B cell (primary cell): ENCODE measurements around the gene MAPK8. TPM values are rescaled to one million over a fixed set of nuclear protein-coding genes. Genes with fewer than 3 reads are reported as not detected.

Experiments
- ATAC-seq: fragments of 200-7000 bp; cut with Tn5 transposase; one replicate; pipeline ENCODE4 v1.10.0; 2021; ENCODE audit warnings: low read depth, mild to moderate bottlenecking, moderate number of reproducible peaks, moderate library complexity
- CTCF ChIA-PET: fragments of 350-600 bp; sonication (Branson Sonifier 250); formaldehyde crosslinking; loops from one replicate; lab custom pipeline; 2021; ENCODE audit warnings: antibody characterized with exemption, inconsistent platforms; lab: Charles Lee
- POLR2A ChIA-PET: fragments of 350-600 bp; sonication (Branson Sonifier 250); formaldehyde crosslinking; loops from one replicate; lab custom pipeline; 2021; ENCODE audit warnings: antibody characterized with exemption; lab: Charles Lee
- DNase-seq: peaks from one replicate; pipeline ENCODE4 v3.0.0; 2013
- H2AFZ ChIP-seq: 2 replicates; pipeline ENCODE4 v1.6.1; 2012; ENCODE audit warnings: mild to moderate bottlenecking, low read depth, low read length; ENCODE audit not compliant: insufficient read depth, poor library complexity, severe bottlenecking
- H3K27ac ChIP-seq, 2 donors: 1 replicate in 1 of 2; 2 replicates in 1 of 2; pipeline ENCODE4 v1.5.1; 2012 to 2013; ENCODE audit warnings: low read length in 2 of 2, mild to moderate bottlenecking in 2 of 2, moderate library complexity in 1 of 2
- H3K27me3 ChIP-seq, 4 experiments: fragments of 200-600 bp in 1 of 4; sonication (generic) in 1 of 4; replicated peaks in 1 of 4; 1 replicate in 2 of 4; 2 replicates in 2 of 4; pipeline versions ENCODE4 v1.6.1 to v1.7.0; 2013 to 2016; ENCODE audit warnings: low read length in 3 of 4, mild to moderate bottlenecking in 2 of 4, mixed read lengths in 1 of 4, moderate library complexity in 1 of 4; ENCODE audit not compliant: insufficient read depth in 4 of 4, control insufficient read depth in 3 of 4; ENCODE audit errors: control extremely low read depth in 1 of 4
- H3K36me3 ChIP-seq, 2 experiments: replicated peaks in 1 of 2; 1 replicate in 1 of 2; 2 replicates in 1 of 2; pipeline versions ENCODE4 v1.6.1 to v1.7.1; 2013; ENCODE audit warnings: low read length in 1 of 2; ENCODE audit not compliant: insufficient read depth in 2 of 2, control insufficient read depth in 1 of 2; ENCODE audit errors: control extremely low read depth in 1 of 2, extremely low read depth in 1 of 2
- H3K4me1 ChIP-seq, 2 donors: fragments of 200-600 bp in 1 of 2; sonication (generic) in 1 of 2; 1 replicate in 1 of 2; 2 replicates in 1 of 2; pipeline versions ENCODE4 v1.5.1 to v1.6.1; 2013 to 2017; ENCODE audit warnings: low read length in 2 of 2; ENCODE audit not compliant: control insufficient read depth in 2 of 2, insufficient read depth in 2 of 2
- H3K4me2 ChIP-seq: replicated peaks from 2 replicates; pipeline ENCODE3; 2012; ENCODE audit warnings: mild to moderate bottlenecking, low read depth, low read length; ENCODE audit not compliant: poor library complexity, severe bottlenecking
- H3K4me3 ChIP-seq, 5 experiments: fragments of 200-600 bp in 1 of 5; sonication (generic) in 1 of 5; 1 replicate in 3 of 5; 2 replicates in 2 of 5; pipeline versions ENCODE4 v1.5.1 to v1.7.0; 2011 to 2016; ENCODE audit warnings: low read length in 4 of 5, mild to moderate bottlenecking in 4 of 5, low read depth in 2 of 5, control low read depth in 1 of 5, moderate library complexity in 1 of 5; ENCODE audit not compliant: insufficient read depth in 1 of 5; ENCODE audit errors: control extremely low read depth in 1 of 5, extremely low read depth in 1 of 5
- H3K79me2 ChIP-seq: fragments of 200-600 bp; sonication (generic); one replicate; pipeline ENCODE4 v1.6.0; 2016; ENCODE audit warnings: low read length; ENCODE audit not compliant: control insufficient read depth, insufficient read depth
- H3K9ac ChIP-seq: fragments of 200-600 bp; sonication (generic); 2 replicates; pipeline ENCODE4 v1.6.1; 2017; ENCODE audit warnings: mild to moderate bottlenecking, low read length, moderate library complexity
- H3K9me3 ChIP-seq, 3 donors: one replicate each; pipeline versions ENCODE4 v1.6.1 to v1.7.1; 2013; ENCODE audit warnings: low read length in 2 of 3; ENCODE audit not compliant: control insufficient read depth in 2 of 3, insufficient read depth in 1 of 3; ENCODE audit errors: control extremely low read depth in 1 of 3
- H4K20me1 ChIP-seq: 2 replicates; pipeline ENCODE4 v1.6.0; 2012; ENCODE audit warnings: mild to moderate bottlenecking, low read length; ENCODE audit not compliant: insufficient read depth, control insufficient read depth, poor library complexity, severe bottlenecking
- H3K27ac Mint-ChIP-seq: one replicate; pipeline ENCODE4 v1.8.0; 2021; ENCODE audit warnings: mixed read lengths
- H3K27me3 Mint-ChIP-seq: one replicate; pipeline ENCODE4 v1.8.0; 2021; ENCODE audit warnings: mixed read lengths
- H3K4me1 Mint-ChIP-seq: one replicate; pipeline ENCODE4 v1.8.0; 2021; ENCODE audit warnings: mixed read lengths
- H3K4me3 Mint-ChIP-seq: one replicate; pipeline ENCODE4 v1.8.0; 2021; ENCODE audit warnings: mixed read lengths
- H3K9me3 Mint-ChIP-seq: one replicate; pipeline ENCODE4 v1.8.0; 2022; ENCODE audit warnings: mixed read lengths; ENCODE audit not compliant: insufficient read depth
- CTCF ChIP-seq: fragments of 200-600 bp; IDR thresholded peaks from one replicate; pipeline ENCODE4 v1.8.0; 2022; ENCODE audit warnings: antibody characterized with exemption, mild to moderate bottlenecking
- EZH2 ChIP-seq: IDR thresholded peaks from 2 replicates; pipeline ENCODE4 v1.6.1; 2012; ENCODE audit warnings: borderline replicate concordance, low read depth, mild to moderate bottlenecking, moderate library complexity, low read length; ENCODE audit not compliant: insufficient read depth, poor library complexity, severe bottlenecking
- WGBS: methylation state at CpG from one replicate; pipeline ENCODE4 v1.1.5; 2013; ENCODE audit warnings: missing lambda C conversion rate; ENCODE audit not compliant: insufficient coverage; 5-methylcytosine and 5-hydroxymethylcytosine counted together
- intact Hi-C: fragments of 100-400 bp; cut with micrococcal nuclease; formaldehyde crosslinking; loops from one replicate; pipeline ENCODE4 v1.10.0; 2022
- polyA plus RNA-seq: library from polyadenylated mRNA; depleted of rRNA; stranded (reverse); fragments of >200 nt; gene quantifications from 2 replicates; pipeline ENCODE4 v1.2.3, GENCODE V29; 2012
- total RNA-seq, 2 donors: library from RNA; stranded (reverse); fragments of 120-200 nt in 1 of 2; gene quantifications; 1 replicate in 1 of 2; 2 replicates in 1 of 2; pipeline versions ENCODE4 v1.2.3 to v1.2.4, GENCODE V29; 2013 to 2022

Gene MAPK8
- total and polyA plus RNA-seq, 2 donors (not counting 1 experiment from before 2014, with no cell fraction given), result 13.7 to 40.0 TPM

GRCh38 chr10:48475943-48476278 is 169.4 kb downstream of the MAPK8 start:
- Histone ChIP-seq H3K27ac (no peak overlapping the region), H3K9me3 (peaks cover 0 to 8% (median 0%) of the 10 kb centered on the region in 3 donors), H3K27me3 (peaks cover 0 to 5% (median 0%) of the 10 kb centered on the region in 4 experiments), H3K4me2 (no peak overlapping the region), H4K20me1 (no peaks in the 10 kb centered on the region), H2AFZ (no peak overlapping the region), H3K4me1 (no peaks in the 10 kb centered on the region), H3K9ac (no peak overlapping the region), H3K79me2 (no peaks in the 10 kb centered on the region), H3K4me3 (no peak overlapping the region), H3K36me3 (no peaks in the 10 kb centered on the region)
- DNase-seq, result no peak
- Mint-ChIP-seq H3K4me3 (no peak overlapping the region), H3K4me1 (no peaks in the 10 kb centered on the region), H3K27me3 (peaks cover 25% of the 10 kb centered on the region), H3K27ac (no peak overlapping the region), H3K9me3 (no peaks in the 10 kb centered on the region)
- intact Hi-C loops, result no loop called here
- ChIA-PET POLR2A (no interaction called here), CTCF (interaction anchor here (1.4 kb wide), 1 partner anchor 10 kb away, joined by 3 read pairs; no protein-coding TSS in a partner anchor)
- TF ChIP-seq CTCF (no peak), EZH2 (no peak)
- WGBS, result 92% methylated on average over 4 of the region's 4 CpGs
- ATAC-seq, result no peak

- H4K20me1 ChIP-seq, result no peaks in the 10 kb centered on the region
- H3K27me3 ChIP-seq, result peaks cover 0 to 5% (median 0%) of the 10 kb centered on the region in 4 experiments
- H3K4me3 Mint-ChIP-seq, result no peak overlapping the region
- no peaks in the 10 kb centered on the region for H3K36me3 ChIP-seq
- no peaks in the 10 kb centered on the region for H3K4me1 ChIP-seq
- H3K9me3 ChIP-seq, result peaks cover 0 to 8% (median 0%) of the 10 kb centered on the region in 3 donors
- no peak overlapping the region for H3K4me2 ChIP-seq
- H3K27ac ChIP-seq, result no peak overlapping the region
- no peak for ATAC-seq
- intact Hi-C loops, result no loop called here
- no peak overlapping the region for H2AFZ ChIP-seq
- TF ChIP-seq CTCF (no peak), EZH2 (no peak)
- POLR2A ChIA-PET, result no interaction called here
- 25% methylated on average over 9 of the region's 9 CpGs for WGBS
- no peak overlapping the region for H3K27ac Mint-ChIP-seq
- peaks cover 25% of the 10 kb centered on the region for H3K27me3 Mint-ChIP-seq
- CTCF ChIA-PET, result interaction anchor here (1.4 kb wide), 1 partner anchor 9 kb away, joined by 3 read pairs; no protein-coding TSS in a partner anchor
- no peaks in the 10 kb centered on the region for H3K79me2 ChIP-seq
- no peak overlapping the region for H3K9ac ChIP-seq
- DNase-seq, result no peak
- no peak overlapping the region for H3K4me3 ChIP-seq
- no peaks in the 10 kb centered on the region for H3K9me3 Mint-ChIP-seq
- H3K4me1 Mint-ChIP-seq, result no peaks in the 10 kb centered on the region
Measured at GRCh38 chr10:48476279-48476982, 170.0 kb downstream of the MAPK8 start.
